Kidney capillary endothelial cell (primary cell): ENCODE results near the gene CRYBG3.
A peak's percentile ranks its signal among the peaks of the same experiment; 100 is the strongest.

ENCODE experiments used
- DNase-seq: peaks from one replicate; pipeline ENCODE4 v3.0.0-alpha.2; 2018; ENCODE audit warnings: low spot score

The CRYBG3 gene

GRCh38 chr3:97838393-97838792, 16.6 kb downstream of the CRYBG3 start:
- no peak for DNase-seq

GRCh38 chr3:97839944-97840343, 18.1 kb downstream of the CRYBG3 start:
- no peak for DNase-seq

GRCh38 chr3:97841304-97841703, 19.5 kb downstream of the CRYBG3 start:
- DNase-seq, result no peak

- no peak for DNase-seq
Measured at GRCh38 chr3:97841956-97842355, 20.1 kb downstream of the CRYBG3 start.

- no peak for DNase-seq
Measured at GRCh38 chr3:97848779-97849178, 27.0 kb downstream of the CRYBG3 start.

- no peak for DNase-seq
Measured at GRCh38 chr3:97857401-97857800, 35.6 kb downstream of the CRYBG3 start.

- no peak for DNase-seq
Measured at GRCh38 chr3:97860364-97860763, 38.6 kb downstream of the CRYBG3 start.

- no peak for DNase-seq
Measured at GRCh38 chr3:97862582-97862981, 40.8 kb downstream of the CRYBG3 start.

- no peak for DNase-seq
Measured at GRCh38 chr3:97863031-97863430, 41.2 kb downstream of the CRYBG3 start.

- no peak for DNase-seq
Measured at GRCh38 chr3:97863775-97864174, 42.0 kb downstream of the CRYBG3 start.

GRCh38 chr3:97871186-97871585, 49.4 kb downstream of the CRYBG3 start:
- no peak for DNase-seq

GRCh38 chr3:97871801-97872524, 50.2 kb downstream of the CRYBG3 start:
- DNase-seq, result peak; percentile 17

- no peak for DNase-seq
Measured at GRCh38 chr3:97872525-97873042, 50.8 kb downstream of the CRYBG3 start.

- no peak for DNase-seq
Measured at GRCh38 chr3:97880267-97880666, 58.5 kb downstream of the CRYBG3 start.

GRCh38 chr3:97882975-97883598, 61.3 kb downstream of the CRYBG3 start:
- DNase-seq, result peak; percentile 16

GRCh38 chr3:97883736-97884135, 61.9 kb downstream of the CRYBG3 start:
- DNase-seq, result no peak

GRCh38 chr3:97884586-97885123, 62.8 kb downstream of the CRYBG3 start:
- no peak for DNase-seq

- no peak for DNase-seq
Measured at GRCh38 chr3:97885931-97886824, 64.4 kb downstream of the CRYBG3 start.

- no peak for DNase-seq
Measured at GRCh38 chr3:97889814-97890213, 68.0 kb downstream of the CRYBG3 start.

GRCh38 chr3:97892852-97893251, 71.0 kb downstream of the CRYBG3 start:
- DNase-seq, result no peak

GRCh38 chr3:97895216-97895615, 73.4 kb downstream of the CRYBG3 start:
- no peak for DNase-seq

- no peak for DNase-seq
Measured at GRCh38 chr3:97896129-97896528, 74.3 kb downstream of the CRYBG3 start.
